Activated gamma-delta T cell treated with anti-CD3 and anti-CD28 coated beads, Interleukin-2, amount 50 U/mL, for 16 hours (primary cell): ENCODE measurements around the gene SECISBP2.

Source experiments
- DNase-seq: peaks from one replicate; pipeline ENCODE4 v3.0.0-alpha.2; 2020; ENCODE audit warnings: low read depth

Gene SECISBP2

DNA sequence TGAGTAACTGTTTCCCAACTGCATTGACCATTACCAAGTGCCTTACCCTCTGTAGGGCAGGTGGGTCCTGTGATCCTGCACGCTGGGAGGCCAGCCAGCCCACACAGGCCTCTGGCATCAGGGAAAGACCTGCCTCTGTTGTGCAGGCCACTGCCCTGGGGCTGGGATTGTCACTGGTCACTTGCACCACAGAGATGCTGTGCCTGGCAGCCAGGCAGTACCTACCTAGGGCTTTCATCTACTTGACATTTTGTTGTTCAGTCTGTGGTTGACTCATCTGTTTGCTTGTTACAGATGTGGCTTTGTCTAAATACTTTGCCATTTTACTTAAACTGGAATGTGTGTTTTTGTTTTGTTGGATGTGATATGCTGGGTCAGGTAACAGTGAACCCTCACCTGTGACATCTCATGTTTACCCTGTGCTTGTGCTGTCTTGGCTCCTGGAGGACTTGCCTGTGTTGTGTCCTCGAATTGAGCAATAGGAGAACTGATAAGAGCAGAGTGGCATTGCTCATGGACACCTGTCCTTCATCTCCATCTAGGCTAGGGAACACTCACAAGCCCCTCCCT, 32.8 kb downstream of the SECISBP2 start:
- no peak for DNase-seq

DNA sequence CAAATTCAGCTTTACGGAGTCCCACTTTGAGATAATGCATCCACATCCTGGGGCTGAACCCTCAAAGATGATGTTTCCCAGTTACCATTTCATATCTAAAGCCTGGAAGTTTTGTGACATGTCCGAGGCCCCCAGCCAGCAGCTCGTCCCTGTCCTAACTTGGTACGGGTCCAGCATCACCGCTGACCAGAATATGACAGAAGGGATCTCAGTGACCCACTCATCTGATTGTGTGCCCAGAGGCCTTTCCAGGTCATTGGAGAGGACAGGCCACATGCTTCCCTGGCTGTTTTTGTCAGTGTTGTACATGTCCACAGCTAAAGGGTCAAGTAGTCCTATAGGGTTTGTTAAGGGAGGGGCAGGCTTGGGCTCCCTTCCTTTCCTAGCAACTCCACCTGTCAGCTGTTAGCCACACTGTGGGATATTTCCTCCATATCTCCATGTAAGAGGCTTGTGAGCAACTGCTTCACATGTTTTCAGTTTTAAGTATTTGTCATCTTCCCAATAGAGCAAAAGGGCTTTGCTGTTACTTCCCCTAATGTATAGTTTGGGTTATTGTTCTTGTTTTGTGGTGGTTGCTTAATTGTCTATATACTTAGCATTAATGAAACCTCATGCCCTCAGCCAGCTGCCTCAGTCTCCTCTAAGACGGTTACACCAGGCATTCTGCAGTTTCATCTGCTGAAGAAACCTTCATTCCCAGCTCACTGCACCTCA, 33.4 kb downstream of the SECISBP2 start:
- no peak for DNase-seq

DNA sequence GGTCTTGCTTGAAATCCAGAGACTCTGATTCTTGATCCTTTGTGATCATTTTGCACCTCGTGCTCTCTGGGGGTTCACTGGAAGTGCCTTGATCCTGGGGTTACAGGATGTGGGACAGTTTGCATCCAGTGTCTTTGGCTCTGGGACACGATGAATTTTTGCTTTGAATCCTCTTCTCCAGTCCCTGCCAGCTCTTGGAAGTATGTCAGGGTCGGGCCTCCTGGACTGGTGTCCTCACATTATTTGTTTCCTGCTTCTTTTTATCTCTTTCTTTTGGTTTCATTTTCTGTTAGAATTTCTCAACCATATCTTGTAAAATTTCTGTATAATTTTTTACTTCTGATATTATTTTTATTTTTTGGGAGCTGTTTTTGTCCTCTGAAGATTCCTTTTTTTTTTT, 34.2 kb downstream of the SECISBP2 start:
- no peak for DNase-seq

DNA sequence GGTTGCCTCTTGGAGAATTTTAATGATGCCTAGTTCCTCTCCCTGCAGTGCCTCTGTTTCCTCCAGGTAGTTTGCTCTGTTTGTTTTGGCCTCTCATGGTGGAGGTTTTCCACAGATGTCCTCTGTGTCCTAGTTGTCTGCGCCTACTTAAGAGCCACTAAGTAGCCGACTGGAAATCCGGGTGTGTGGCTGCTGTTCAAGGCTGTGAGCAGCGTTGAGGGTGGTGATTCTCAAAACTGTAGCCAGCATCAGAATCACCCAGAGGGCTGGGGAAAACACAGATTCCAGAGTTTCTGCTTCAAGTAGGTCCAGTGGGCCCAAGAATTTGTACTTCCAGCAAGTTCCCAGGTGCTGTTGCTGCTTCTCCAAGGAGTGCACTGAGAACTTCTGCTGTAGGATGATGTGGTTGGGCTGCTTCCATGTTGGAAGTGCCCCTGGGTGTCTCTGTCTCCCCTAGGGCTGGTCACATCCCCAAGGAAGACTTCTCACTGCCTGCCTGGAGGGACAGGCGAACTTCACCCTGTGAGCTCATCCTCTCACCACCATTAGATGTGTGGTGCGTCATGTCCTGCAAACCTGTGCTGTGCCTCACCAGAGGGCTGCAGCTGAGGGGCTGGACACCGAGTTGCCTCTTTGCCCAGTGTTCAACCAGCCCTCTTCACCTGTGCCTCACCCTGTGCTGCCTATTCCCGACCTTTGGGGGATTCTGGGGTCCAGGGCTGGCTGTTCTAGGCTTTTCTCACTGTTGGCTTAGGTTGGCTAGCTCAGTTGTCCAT, 34.8 kb downstream of the SECISBP2 start:
- no peak for DNase-seq

GRCh38 chr9:89353989-89354388, 35.7 kb downstream of the SECISBP2 start:
- no peak for DNase-seq

DNA sequence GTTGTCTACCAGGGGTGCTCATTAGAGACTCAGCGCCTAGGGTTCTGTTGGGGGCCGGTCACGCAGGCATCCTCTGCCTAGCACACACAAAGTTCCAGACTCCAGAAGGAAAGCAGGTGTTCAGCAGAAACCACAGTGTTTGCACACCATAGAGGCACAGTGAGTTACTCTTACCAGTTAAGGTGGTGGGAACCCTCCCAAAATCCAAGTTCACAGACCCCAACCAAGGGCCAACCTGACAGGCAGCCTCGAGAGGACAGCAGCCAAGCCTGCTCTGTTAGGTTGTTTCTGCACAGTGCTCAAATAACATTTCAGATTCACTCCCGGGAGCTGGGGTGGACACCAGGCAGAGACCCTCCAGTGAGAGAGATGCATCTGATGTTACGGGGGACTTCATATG, 36.2 kb downstream of the SECISBP2 start:
- DNase-seq: no peak

GRCh38 chr9:89356782-89357181, 38.5 kb downstream of the SECISBP2 start:
- DNase-seq: no peak

- DNase-seq: no peak
Observed at GRCh38 chr9:89357331-89358197, 39.3 kb downstream of the SECISBP2 start.

DNA sequence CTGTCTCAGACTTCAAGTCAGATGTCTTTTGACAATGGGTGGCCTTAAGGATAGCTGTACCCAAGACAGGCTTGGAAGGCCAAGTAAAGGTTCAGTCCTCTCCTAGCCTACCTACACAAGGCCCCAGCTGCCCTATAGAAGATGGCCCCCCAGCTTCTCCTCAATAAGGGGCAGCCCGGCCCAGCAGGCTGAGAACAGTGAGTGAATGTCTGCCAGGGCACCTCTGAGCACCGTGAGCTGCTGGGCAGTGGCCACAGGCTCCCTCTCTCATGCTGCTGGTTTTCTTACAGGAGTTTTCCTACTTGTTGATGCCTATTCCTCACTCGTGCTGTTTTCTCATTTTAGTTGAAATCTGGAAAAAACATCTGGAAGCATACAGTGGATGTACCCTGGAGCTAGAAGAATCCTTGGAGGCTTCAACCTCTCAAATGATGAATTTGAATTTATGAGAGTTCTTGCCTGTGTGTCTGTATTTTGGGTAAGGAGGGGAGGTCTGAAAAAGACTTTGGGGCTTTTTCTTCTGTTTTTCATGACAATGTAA, 40.1 kb downstream of the SECISBP2 start:
- no peak for DNase-seq

- no peak for DNase-seq
Observed at GRCh38 chr9:89358985-89359384, 40.7 kb downstream of the SECISBP2 start.

DNA sequence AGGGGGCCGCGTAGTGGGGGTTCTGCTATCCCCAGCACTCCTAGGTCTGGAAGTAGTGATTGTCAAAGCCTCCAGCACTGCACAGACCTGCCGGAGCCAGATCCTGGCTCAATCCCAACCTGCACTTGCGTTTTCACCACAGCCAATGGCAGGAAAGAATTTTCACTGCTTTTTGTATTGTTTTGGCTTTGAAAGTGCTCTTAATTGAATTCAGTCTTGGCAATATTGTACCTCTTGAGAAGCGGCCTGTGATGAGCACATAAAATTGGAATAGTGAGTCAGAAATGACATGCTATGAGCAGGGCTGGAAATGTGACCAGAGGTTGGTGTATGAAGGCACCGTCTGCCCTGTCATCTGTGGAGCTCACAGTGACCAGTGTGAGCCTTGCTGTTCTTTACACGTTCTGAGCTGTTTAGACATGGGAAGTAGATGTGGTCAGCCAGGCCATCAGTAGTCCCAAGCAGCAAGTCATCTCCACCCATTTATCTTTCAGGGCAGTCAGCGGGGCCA, 41.5 kb downstream of the SECISBP2 start:
- no peak for DNase-seq

DNA sequence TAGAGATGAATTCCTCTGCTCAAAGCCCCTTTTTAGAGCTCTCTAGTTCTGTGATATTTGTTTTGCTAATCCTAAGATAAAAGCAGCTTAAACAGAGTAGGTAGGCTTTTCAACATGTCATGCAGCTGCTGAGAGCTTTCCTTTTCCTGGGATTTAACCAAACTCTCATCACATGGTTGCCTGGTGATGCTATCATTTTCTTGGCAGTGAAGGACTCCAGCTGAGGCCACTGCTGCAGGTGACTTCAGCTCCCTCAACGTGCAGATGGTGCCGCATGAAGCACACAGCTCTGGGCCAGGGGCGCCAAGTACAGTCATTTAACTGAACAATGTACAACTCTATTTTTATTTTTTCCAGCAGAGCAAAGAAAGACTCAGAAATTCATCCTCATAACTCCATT, 42.2 kb downstream of the SECISBP2 start:
- no peak for DNase-seq

GRCh38 chr9:89361031-89361430, 42.7 kb downstream of the SECISBP2 start:
- no peak for DNase-seq

DNA sequence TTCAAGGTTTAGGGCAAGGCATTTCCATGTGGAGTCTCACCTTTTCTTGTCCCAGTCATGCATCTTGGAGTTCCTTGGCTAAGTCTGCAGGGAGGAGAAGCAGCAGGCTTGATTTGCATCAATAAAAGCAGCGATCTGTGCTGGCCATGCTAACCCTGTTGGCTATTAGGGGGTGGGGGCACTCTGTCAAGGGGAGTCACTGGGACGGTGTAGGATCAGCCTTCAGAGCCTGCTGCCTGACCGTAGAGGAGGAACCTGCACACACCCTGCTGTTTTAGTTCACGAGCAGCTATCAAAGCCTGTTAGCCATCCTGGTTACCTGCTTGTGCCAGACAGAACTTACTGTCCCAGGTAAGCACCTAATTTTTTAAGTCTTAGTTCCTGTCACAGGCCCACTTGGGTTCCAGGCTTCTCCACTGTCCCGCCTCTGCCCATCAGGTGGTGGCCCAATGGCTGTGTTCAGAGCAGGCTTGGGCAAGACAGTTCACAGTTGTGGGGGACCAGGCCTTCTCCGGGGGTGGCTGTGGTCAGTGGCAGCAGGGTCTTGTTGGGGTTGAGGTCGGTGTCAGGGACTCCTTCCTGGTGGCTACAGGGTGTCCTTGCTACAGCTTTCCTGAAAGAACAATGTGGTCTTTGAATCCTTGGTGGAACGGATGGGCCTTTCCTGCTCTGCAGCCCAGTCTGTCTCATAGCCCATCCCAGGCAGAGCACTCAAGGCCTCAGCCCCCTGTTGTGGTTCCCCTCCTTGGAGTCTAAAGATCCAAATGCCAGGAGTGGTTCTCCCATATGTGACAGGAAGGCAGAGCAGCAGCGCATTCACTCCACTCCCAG, 43.7 kb downstream of the SECISBP2 start:
- DNase-seq: no peak

GRCh38 chr9:89362647-89363310, 44.5 kb downstream of the SECISBP2 start:
- DNase-seq: no peak

- no peak for DNase-seq
Observed at GRCh38 chr9:89363311-89363670, 45.0 kb downstream of the SECISBP2 start.

GRCh38 chr9:89363921-89364665, 45.8 kb downstream of the SECISBP2 start:
- no peak for DNase-seq

DNA sequence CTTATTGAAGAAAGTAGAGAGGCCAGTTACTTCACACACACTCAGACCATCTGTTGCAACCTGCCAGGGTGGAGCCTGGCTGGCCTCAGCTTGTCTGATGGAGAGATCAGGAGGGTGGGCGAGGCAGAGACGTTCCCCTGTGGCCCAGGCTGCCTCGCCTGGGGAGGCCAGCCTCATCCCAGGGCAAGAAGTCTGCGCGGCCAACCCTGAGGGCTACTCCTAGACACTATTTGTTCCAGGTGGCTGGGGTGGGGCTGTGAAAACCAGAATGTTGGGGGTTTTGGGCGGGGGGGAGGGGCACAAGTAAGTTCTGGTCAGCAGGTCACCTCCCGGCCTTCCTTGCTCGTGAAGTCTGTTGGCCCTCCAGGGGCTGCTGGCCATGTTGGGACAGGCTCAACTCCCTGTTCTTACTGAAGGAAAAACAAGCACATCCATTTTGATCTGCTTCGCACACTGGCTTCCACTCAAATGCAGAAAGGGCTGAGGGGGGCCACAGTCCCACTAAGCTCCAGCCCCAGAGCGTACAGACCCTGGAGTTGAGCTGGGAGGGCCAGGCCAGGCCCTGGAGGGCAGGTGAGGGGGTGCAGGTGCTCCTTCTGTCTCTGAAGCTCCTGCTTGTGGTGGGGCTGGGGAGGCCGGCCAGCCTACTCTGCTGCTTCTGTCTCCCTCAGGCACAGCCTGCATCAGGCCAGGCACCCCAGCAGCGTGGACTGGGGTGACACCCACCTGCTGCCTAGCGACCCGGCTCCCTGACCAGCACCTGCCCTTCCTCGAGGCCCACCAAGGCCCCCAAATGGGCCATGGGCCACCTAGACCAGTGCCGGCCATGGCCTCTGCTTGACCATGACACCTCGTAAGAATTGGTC, 46.6 kb downstream of the SECISBP2 start:
- DNase-seq: no peak

DNA sequence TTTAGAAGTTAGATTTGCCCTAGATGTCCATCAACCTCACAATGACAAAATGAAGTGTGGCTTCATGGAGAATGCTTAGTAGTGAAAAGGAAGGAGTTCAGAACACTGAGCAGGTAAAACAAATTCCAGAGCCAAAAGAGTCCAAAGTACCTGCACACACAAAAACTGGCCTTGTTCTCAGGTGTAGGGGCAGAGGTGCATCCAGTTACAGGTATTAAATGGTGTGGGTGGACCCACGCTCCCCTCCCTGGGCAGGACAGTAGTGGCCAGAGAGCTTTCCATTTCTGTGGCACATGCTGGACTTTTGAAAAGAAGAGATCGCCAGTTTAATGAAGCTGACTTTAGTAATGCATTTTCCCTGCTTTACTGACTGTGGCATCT, 47.2 kb downstream of the SECISBP2 start:
- DNase-seq: no peak
